ENCODE results near the gene MAP2. TPM values are rescaled to one million over a fixed set of nuclear protein-coding genes. Genes with fewer than 3 reads are reported as not detected.

Gene MAP2
- total and polyA plus RNA-seq, 5 donors, result 2.8 to 6.2 (median 3.5) TPM

DNA sequence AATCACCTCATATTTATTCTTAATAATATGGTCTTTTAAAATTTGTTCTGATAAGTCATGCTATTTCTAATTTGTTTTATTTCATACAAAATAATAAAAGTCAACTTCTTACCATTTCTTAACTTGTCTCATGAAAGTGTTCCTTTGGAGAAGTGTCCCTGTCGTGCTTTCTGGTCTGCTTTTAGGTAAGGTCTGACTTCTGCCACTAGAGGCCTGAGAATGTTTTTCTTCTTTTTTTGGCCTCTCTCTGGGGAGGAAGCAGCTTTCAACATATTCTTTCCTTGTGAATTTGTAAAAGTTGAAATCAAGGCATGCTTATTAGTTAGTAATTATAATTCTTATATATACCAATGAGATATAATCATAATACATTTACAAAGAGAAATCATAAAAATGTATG lies 39.4 kb downstream of the MAP2 start:
- WGBS, result 53% methylated on average over 1 of the region's 1 CpG
- DNase-seq (no peak), ATAC-seq (no peak)
- Histone ChIP-seq H3K4me3 (ENCODE audit: low read length) (no peak overlapping the region), H3K4me1 (ENCODE audit: control insufficient read depth, insufficient read depth, low read length) (no peaks in the 10 kb centered on the region), H3K9me3 (ENCODE audit: control insufficient read depth, low read length) (no peaks in the 10 kb centered on the region), H3K27ac (ENCODE audit: low read length) (no peak overlapping the region), H3K27me3 (ENCODE audit: control insufficient read depth, insufficient read depth) (no peaks in the 10 kb centered on the region)
- intact Hi-C loops (cut with DNase I), result no loop called here

DNA sequence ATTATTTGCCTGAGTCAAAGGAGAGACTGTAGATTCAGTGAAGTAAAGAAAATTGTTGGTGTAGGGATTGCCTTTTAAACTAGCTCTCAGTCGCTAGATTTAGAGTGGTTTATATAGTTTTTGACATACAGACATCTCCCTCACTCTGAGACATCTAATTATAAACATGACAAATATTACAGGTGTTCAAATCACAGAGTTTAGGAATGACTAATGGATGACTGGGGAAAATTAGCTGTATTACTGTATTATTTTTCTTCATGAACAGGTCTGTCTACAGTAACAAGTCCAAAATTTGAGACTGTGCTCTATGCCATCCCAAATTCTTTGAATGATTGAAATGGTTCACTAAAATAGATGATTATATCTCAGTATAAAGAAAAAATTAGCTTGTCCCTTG lies 40.0 kb downstream of the MAP2 start:
- whole genome bisulfite sequencing, result 84% methylated on average over 1 of the region's 1 CpG
- H3K27me3 ChIP-seq (ENCODE audit: control insufficient read depth, insufficient read depth), result no peaks in the 10 kb centered on the region
- ATAC-seq (no peak), DNase-seq (no peak)
- H3K4me1 ChIP-seq (ENCODE audit: control insufficient read depth, insufficient read depth, low read length), result no peaks in the 10 kb centered on the region
- intact Hi-C loops (cut with DNase I), result no loop called here
- no peak overlapping the region for H3K4me3 ChIP-seq (ENCODE audit: low read length)
- H3K9me3 ChIP-seq (ENCODE audit: control insufficient read depth, low read length), result no peaks in the 10 kb centered on the region
- H3K27ac ChIP-seq (ENCODE audit: low read length), result no peak overlapping the region

DNA sequence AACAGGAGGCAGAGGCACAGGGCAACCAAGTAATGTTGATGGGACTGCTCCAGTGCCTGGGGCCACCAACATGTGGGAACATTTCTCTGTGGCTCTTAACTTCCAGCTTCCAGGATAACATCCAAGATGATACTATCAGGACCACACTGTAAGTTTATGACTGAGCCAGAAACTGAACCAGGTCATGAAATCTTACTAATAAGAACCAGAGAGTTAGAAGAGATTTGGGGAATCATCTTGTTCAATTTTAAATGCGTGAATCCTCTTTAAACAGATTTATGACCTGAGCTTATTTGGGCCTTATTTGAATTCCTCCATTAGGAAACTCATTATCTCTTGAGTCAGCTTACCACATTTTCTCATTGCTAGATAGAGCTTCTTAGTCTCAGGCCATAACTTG lies 45.0 kb downstream of the MAP2 start:
- no peak overlapping the region for H3K27ac ChIP-seq (ENCODE audit: low read length)
- 97% methylated on average over 1 of the region's 1 CpG for WGBS
- DNase-seq (no peak), ATAC-seq (no peak)
- no peak overlapping the region for H3K4me3 ChIP-seq (ENCODE audit: low read length)
- intact Hi-C loops (cut with DNase I), result no loop called here
- no peaks in the 10 kb centered on the region for H3K4me1 ChIP-seq (ENCODE audit: control insufficient read depth, insufficient read depth, low read length)
- H3K9me3 ChIP-seq (ENCODE audit: control insufficient read depth, low read length), result no peaks in the 10 kb centered on the region
- H3K27me3 ChIP-seq (ENCODE audit: control insufficient read depth, insufficient read depth), result no peaks in the 10 kb centered on the region

DNA sequence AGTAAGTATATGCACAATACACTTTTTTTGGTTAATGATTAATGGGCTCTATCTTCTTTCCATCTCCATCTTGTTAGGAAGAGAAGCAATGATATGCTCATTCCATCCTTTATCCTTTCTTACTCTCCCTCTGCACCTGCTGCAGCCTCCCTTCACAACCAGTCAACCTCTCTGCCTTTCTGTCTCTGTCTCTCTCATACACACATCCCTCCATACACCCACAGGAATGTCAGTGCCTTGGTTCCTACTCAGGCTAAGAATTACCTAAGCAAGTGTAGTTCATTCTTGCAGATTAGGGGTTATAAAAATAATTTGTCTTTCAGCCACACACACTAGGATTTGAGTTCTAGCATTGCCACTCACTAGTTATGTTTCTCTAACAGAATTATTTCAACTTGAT lies 45.6 kb downstream of the MAP2 start:
- H3K9me3 ChIP-seq (ENCODE audit: control insufficient read depth, low read length), result no peaks in the 10 kb centered on the region
- ATAC-seq (no peak), DNase-seq (no peak)
- H3K4me3 ChIP-seq (ENCODE audit: low read length), result no peak overlapping the region
- no peaks in the 10 kb centered on the region for H3K27me3 ChIP-seq (ENCODE audit: control insufficient read depth, insufficient read depth)
- intact Hi-C loops (cut with DNase I), result no loop called here
- no peak overlapping the region for H3K27ac ChIP-seq (ENCODE audit: low read length)
- no peaks in the 10 kb centered on the region for H3K4me1 ChIP-seq (ENCODE audit: control insufficient read depth, insufficient read depth, low read length)

DNA sequence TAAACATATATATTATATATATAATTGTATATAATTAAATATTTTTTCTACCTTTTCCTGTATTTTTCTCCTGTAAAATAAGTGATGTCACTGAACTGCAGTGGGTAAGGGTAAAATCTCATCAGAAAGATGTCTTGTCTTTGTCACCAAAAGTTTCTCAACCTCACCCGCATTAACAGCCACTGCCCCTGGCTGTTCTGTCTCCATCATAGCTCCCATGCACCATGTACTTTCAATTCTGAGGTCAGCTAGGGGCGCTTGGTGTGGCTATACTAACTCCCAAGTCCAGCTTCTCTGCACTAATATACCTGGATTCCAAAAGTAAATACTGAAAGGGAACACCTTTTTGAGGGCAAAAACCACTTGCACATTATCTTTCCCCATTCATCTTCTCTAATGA lies 46.6 kb downstream of the MAP2 start:
- 96% methylated on average over 2 of the region's 2 CpGs for WGBS
- no peak for DNase-seq
- Histone ChIP-seq H3K9me3 (ENCODE audit: control insufficient read depth, low read length) (no peaks in the 10 kb centered on the region), H3K27me3 (ENCODE audit: control insufficient read depth, insufficient read depth) (no peaks in the 10 kb centered on the region), H3K4me1 (ENCODE audit: control insufficient read depth, insufficient read depth, low read length) (no peaks in the 10 kb centered on the region), H3K4me3 (ENCODE audit: low read length) (no peak overlapping the region), H3K27ac (ENCODE audit: low read length) (no peak overlapping the region)
- intact Hi-C loops (cut with DNase I), result no loop called here
- no peak for ATAC-seq

DNA sequence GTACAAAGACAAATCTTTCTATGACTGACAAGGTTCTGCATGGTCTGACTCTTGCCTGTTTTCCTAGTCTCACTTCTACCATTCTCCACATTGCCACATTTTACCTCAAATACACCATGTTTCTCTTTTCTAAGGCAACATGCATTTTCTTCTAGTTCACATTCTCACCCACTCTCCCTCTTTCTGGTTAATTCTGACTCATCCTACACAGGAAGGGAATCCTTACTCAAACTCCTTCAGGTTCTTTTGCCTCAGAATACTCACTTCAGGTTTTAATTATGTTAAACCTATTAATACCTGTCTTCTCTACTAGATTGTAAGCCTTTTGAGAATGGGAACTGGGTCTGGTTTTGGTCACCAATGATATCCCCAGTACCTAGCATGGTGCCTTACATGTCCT lies 47.2 kb downstream of the MAP2 start:
- Histone ChIP-seq H3K27me3 (ENCODE audit: control insufficient read depth, insufficient read depth) (no peaks in the 10 kb centered on the region), H3K27ac (ENCODE audit: low read length) (no peak overlapping the region), H3K9me3 (ENCODE audit: control insufficient read depth, low read length) (no peaks in the 10 kb centered on the region), H3K4me1 (ENCODE audit: control insufficient read depth, insufficient read depth, low read length) (no peaks in the 10 kb centered on the region), H3K4me3 (ENCODE audit: low read length) (no peak overlapping the region)
- intact Hi-C loops (cut with DNase I), result no loop called here
- no peak for ATAC-seq
- DNase-seq, result no peak

DNA sequence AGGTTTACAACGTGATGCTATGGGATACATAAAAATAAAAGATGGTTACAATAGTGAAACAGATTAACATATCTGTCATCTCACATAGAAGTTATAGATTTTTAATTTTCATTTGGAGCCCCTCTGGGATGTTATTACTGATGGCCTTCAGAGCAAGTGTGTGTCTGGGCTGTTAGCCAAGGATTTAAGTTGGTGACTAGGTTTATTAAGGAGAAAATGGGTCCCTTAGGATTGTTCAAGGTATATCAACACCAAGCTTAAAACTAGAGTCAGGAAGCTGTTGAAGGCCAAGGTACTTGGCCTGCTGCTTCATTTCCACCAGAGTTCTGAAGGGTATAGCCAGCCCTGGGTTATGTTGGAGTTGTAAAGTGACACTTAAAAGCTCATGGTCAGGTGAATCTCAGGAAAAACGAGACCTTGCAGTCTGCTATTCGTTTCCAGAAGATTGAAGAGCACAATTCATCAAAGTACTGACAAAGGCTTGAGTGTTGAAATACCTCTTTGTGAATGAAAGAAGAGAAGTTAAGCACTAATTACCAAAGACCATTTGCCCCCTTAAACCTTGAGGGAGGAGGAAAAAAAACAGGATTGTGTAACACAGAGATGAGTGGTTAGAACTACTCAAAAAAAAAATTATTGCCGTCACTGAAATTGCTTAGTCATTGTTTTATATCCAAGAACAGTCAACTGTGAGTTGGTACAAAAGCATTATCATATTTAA lies 48.4 kb downstream of the MAP2 start:
- intact Hi-C loops (cut with DNase I), result no loop called here
- Histone ChIP-seq H3K4me1 (ENCODE audit: control insufficient read depth, insufficient read depth, low read length) (no peaks in the 10 kb centered on the region), H3K4me3 (ENCODE audit: low read length) (no peak overlapping the region), H3K27ac (ENCODE audit: low read length) (no peak overlapping the region), H3K27me3 (ENCODE audit: control insufficient read depth, insufficient read depth) (no peaks in the 10 kb centered on the region), H3K9me3 (ENCODE audit: control insufficient read depth, low read length) (no peaks in the 10 kb centered on the region)
- ATAC-seq, result no peak
- 52% methylated on average over 4 of the region's 4 CpGs for WGBS
- no peak for DNase-seq

DNA sequence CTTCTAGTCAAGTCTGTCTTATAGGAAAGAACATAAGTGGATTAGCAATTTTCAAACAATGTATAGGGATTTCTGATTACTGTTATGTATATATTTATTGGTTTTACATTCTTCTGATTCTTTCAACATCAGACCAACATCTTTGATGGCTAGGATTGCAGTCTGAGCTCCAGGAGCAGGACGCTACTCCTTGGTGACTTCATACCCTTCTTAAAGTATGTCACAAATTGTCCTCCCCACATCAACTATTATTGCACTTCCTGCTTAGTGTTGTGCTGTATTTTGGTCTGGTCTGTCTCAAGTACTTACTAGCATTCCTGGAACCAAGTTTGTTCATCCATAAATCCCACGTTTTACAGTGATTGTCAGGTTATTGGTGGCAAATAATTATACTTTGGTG lies 49.0 kb downstream of the MAP2 start:
- no peaks in the 10 kb centered on the region for H3K4me1 ChIP-seq (ENCODE audit: control insufficient read depth, insufficient read depth, low read length)
- no peak overlapping the region for H3K4me3 ChIP-seq (ENCODE audit: low read length)
- no peak for ATAC-seq
- no peak for DNase-seq
- 67% methylated on average over 2 of the region's 2 CpGs for WGBS
- intact Hi-C loops (cut with DNase I), result no loop called here
- no peaks in the 10 kb centered on the region for H3K9me3 ChIP-seq (ENCODE audit: control insufficient read depth, low read length)
- H3K27ac ChIP-seq (ENCODE audit: low read length), result no peak overlapping the region
- no peaks in the 10 kb centered on the region for H3K27me3 ChIP-seq (ENCODE audit: control insufficient read depth, insufficient read depth)

DNA sequence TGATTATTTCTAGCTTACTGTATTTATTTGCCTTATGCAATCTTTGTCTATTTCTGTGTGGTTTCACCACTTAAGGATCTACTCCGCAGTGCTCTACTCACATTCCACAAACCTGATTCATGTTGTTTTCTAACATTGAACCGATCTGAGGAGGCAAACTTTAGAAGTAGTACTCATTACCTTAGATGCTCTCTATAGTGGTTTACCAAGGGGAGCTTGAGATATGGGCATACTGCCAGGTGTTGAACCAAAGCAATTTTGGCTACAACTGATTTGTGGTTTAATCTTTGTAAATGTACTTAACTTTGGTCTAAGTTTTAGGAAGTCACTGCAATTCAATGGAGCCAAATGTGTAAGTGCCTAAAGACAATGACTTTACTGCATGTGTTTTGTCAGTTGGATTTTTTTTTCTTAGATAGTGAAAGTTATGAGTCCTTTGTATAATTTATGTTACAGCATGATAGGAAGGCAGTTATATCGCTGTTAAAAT lies 50.1 kb downstream of the MAP2 start:
- H3K27ac ChIP-seq (ENCODE audit: low read length), result no peak overlapping the region
- H3K9me3 ChIP-seq (ENCODE audit: control insufficient read depth, low read length), result no peaks in the 10 kb centered on the region
- no peak overlapping the region for H3K4me3 ChIP-seq (ENCODE audit: low read length)
- no peaks in the 10 kb centered on the region for H3K27me3 ChIP-seq (ENCODE audit: control insufficient read depth, insufficient read depth)
- H3K4me1 ChIP-seq (ENCODE audit: control insufficient read depth, insufficient read depth, low read length), result no peaks in the 10 kb centered on the region
- intact Hi-C loops (cut with DNase I), result no loop called here
- peak in 1 of 2 donors; percentile 61 for ATAC-seq
- WGBS, result 38% methylated on average over 3 of the region's 3 CpGs
- DNase-seq, result no peak

DNA sequence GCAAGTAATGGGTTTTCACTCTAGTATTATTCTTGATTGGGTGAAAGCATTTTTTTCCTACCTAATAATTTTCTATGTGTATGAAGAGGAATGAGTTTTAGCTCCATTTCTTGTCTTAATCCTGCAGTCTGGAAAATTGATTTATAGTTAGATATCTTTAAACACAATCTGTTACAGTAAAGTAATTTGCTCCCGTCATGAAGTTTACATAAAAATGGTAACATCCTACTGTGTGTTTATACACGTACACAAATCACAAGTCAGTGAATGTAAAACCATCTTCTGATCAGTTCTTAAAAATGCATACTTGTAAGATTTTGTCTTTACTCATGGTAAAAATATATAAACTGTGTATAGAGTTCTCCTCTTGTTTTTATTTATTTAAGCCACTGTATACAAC lies 51.1 kb downstream of the MAP2 start:
- WGBS, result 92% methylated on average over 2 of the region's 2 CpGs
- intact Hi-C loops (cut with DNase I), result no loop called here
- no peaks in the 10 kb centered on the region for H3K27me3 ChIP-seq (ENCODE audit: control insufficient read depth, insufficient read depth)
- ATAC-seq (no peak), DNase-seq (no peak)
- H3K27ac ChIP-seq (ENCODE audit: low read length), result no peak overlapping the region
- no peaks in the 10 kb centered on the region for H3K9me3 ChIP-seq (ENCODE audit: control insufficient read depth, low read length)
- no peaks in the 10 kb centered on the region for H3K4me1 ChIP-seq (ENCODE audit: control insufficient read depth, insufficient read depth, low read length)
- H3K4me3 ChIP-seq (ENCODE audit: low read length), result no peak overlapping the region

DNA sequence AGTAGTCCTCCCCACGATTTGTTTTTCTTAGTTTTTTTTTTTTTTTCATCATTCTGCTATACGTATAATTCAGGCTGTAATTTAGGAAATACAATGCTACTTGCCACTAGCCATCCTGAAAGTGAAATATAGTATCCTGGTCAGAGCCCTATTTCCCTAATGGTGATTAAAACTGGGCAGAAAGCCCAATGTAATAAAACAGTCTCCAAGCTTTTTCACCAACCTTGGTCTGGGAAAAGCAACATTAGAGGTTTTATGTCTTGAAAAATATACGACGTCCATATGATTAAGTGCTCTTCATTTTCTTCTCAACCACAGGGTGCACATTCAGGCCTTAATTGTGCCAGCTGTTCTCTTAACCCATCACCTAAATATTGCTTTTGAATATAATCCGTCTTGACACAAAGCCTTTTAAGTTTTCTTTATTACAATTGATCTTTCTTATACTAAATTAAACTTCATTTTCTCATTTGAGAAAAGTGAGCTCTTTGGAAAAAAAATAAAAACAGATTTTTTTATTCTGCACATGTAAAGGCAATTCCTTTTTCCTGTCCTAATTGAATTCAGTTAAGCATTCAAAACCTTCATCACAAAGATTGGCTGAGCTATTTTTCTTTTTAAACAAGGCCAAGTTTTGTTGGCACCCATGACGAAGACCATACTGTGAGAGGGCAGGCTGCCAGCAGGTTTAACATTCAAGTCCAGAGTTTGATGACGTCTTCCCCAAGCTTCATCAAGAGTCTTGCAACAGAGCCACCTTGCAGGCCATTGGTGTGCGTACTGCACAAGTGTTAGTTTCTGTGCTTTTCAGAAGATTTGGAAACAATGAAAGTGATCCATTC lies 52.7 kb downstream of the MAP2 start:
- no peaks in the 10 kb centered on the region for H3K9me3 ChIP-seq (ENCODE audit: control insufficient read depth, low read length)
- ATAC-seq (no peak), DNase-seq (peak in 1 of 3 donors; percentile 22)
- 57% methylated on average over 8 of the region's 8 CpGs for WGBS
- H3K4me3 ChIP-seq (ENCODE audit: low read length), result no peak overlapping the region
- no peaks in the 10 kb centered on the region for H3K27me3 ChIP-seq (ENCODE audit: control insufficient read depth, insufficient read depth)
- no peaks in the 10 kb centered on the region for H3K4me1 ChIP-seq (ENCODE audit: control insufficient read depth, insufficient read depth, low read length)
- H3K27ac ChIP-seq (ENCODE audit: low read length), result no peak overlapping the region
- intact Hi-C loops (cut with DNase I), result no loop called here
